ENCODE measurements around the gene EPAS1. TPM values are rescaled to one million over a fixed set of nuclear protein-coding genes. Genes with fewer than 3 reads are reported as not detected.

EPAS1 gene
- total RNA-seq, 1 experiment from 2014 or later: 146 TPM

DNA sequence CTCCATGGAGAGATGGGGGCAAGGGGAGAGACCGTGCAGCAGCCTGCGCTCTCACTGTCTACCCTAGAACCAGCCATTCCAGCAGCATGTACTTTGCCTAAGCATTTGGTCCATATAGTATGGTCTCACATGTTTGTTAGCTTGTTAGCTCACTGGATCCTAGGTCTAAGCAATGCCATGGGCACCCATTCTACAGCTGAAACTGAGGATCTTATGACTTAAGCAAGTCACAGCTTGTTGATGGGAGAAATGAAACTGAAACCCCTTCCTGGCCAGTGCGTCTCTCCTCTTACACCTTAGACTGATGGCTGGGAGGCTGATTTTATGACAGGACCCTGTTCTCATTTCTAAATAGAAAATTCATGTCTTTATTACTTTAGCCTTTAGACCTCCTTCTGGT, 90.1 kb downstream of the EPAS1 start:
- intact Hi-C loops (cut with micrococcal nuclease): no loop called here
- no peak for DNase-seq (ENCODE audit: unreplicated experiment)
- CTCF ChIA-PET: interaction anchor here (0.6 to 3.2 kb wide), 5 partner anchors 21 to 501 kb away, joined by 3 to 15 read pairs (median 4); no protein-coding TSS in a partner anchor
- no TSS peak for BruUV-seq (replicated peaks)
- H3K27me3 Mint-ChIP-seq (ENCODE audit: insufficient read depth, unreplicated experiment): no peaks in the 10 kb centered on the region
- POLR2A ChIA-PET: interaction anchor here (0.7 to 2.0 kb wide), 5 partner anchors 9 to 74 kb away, joined by 3 to 38 read pairs (median 4); no protein-coding TSS in a partner anchor
- TF ChIP-seq, protein P1, sequence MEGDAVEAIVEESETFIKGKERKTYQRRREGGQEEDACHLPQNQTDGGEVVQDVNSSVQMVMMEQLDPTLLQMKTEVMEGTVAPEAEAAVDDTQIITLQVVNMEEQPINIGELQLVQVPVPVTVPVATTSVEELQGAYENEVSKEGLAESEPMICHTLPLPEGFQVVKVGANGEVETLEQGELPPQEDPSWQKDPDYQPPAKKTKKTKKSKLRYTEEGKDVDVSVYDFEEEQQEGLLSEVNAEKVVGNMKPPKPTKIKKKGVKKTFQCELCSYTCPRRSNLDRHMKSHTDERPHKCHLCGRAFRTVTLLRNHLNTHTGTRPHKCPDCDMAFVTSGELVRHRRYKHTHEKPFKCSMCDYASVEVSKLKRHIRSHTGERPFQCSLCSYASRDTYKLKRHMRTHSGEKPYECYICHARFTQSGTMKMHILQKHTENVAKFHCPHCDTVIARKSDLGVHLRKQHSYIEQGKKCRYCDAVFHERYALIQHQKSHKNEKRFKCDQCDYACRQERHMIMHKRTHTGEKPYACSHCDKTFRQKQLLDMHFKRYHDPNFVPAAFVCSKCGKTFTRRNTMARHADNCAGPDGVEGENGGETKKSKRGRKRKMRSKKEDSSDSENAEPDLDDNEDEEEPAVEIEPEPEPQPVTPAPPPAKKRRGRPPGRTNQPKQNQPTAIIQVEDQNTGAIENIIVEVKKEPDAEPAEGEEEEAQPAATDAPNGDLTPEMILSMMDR (IDR thresholded peaks at IDR 0.05; ENCODE audit: unreplicated experiment): no peak
- H3K4me1 Mint-ChIP-seq (ENCODE audit: insufficient read depth, unreplicated experiment): peaks cover 15% of the 10 kb centered on the region
- peaks cover 58% of the 10 kb centered on the region for H3K36me3 Mint-ChIP-seq (ENCODE audit: insufficient read depth, unreplicated experiment)
- no peaks in the 10 kb centered on the region for H3K9me3 Mint-ChIP-seq (ENCODE audit: unreplicated experiment)
- no peak overlapping the region for H3K27ac Mint-ChIP-seq (ENCODE audit: low read depth, unreplicated experiment)
- H3K4me3 Mint-ChIP-seq (ENCODE audit: unreplicated experiment): no peak overlapping the region

GRCh38 chr2:46387886-46388515, 90.8 kb downstream of the EPAS1 start:
- peaks cover 15% of the 10 kb centered on the region for H3K4me1 Mint-ChIP-seq (ENCODE audit: insufficient read depth, unreplicated experiment)
- H3K36me3 Mint-ChIP-seq (ENCODE audit: insufficient read depth, unreplicated experiment): peaks cover 53% of the 10 kb centered on the region
- TF ChIP-seq, protein P1 (IDR thresholded peaks at IDR 0.05; ENCODE audit: unreplicated experiment): no peak
- no peaks in the 10 kb centered on the region for H3K27me3 Mint-ChIP-seq (ENCODE audit: insufficient read depth, unreplicated experiment)
- H3K4me3 Mint-ChIP-seq (ENCODE audit: unreplicated experiment): no peak overlapping the region
- intact Hi-C loops (cut with micrococcal nuclease): no loop called here
- H3K9me3 Mint-ChIP-seq (ENCODE audit: unreplicated experiment): no peaks in the 10 kb centered on the region
- no peak overlapping the region for H3K27ac Mint-ChIP-seq (ENCODE audit: low read depth, unreplicated experiment)
- no TSS peak for BruUV-seq (replicated peaks)
- DNase-seq (ENCODE audit: unreplicated experiment): no peak
- POLR2A ChIA-PET: interaction anchor here (0.7 to 1.0 kb wide), 4 partner anchors 10 to 73 kb away, joined by 3 to 6 read pairs (median 4); no protein-coding TSS in a partner anchor
- CTCF ChIA-PET: interaction anchor here (3.2 kb wide), 1 partner anchor 20 kb away, joined by 15 read pairs; no protein-coding TSS in a partner anchor

- no TSS peak for BruUV-seq (replicated peaks)
- H3K9me3 Mint-ChIP-seq (ENCODE audit: unreplicated experiment): no peaks in the 10 kb centered on the region
- TF ChIP-seq, protein P1 (IDR thresholded peaks at IDR 0.05; ENCODE audit: unreplicated experiment): no peak
- H3K4me3 Mint-ChIP-seq (ENCODE audit: unreplicated experiment): no peak overlapping the region
- intact Hi-C loops (cut with micrococcal nuclease): no loop called here
- no peak overlapping the region for H3K27ac Mint-ChIP-seq (ENCODE audit: low read depth, unreplicated experiment)
- H3K27me3 Mint-ChIP-seq (ENCODE audit: insufficient read depth, unreplicated experiment): no peaks in the 10 kb centered on the region
- H3K36me3 Mint-ChIP-seq (ENCODE audit: insufficient read depth, unreplicated experiment): peaks cover 44% of the 10 kb centered on the region
- peaks cover 15% of the 10 kb centered on the region for H3K4me1 Mint-ChIP-seq (ENCODE audit: insufficient read depth, unreplicated experiment)
- no peak for DNase-seq (ENCODE audit: unreplicated experiment)
- CTCF ChIA-PET: no interaction called here
- POLR2A ChIA-PET: interaction anchor here (0.7 kb wide), 1 partner anchor 194 kb away, joined by 4 read pairs; no protein-coding TSS in a partner anchor
These were observed 91.7 kb downstream of the EPAS1 start for GRCh38 chr2:46388881-46389280.

- no peak overlapping the region for H3K4me3 Mint-ChIP-seq (ENCODE audit: unreplicated experiment)
- intact Hi-C loops (cut with micrococcal nuclease): no loop called here
- TF ChIP-seq, protein P1 (IDR thresholded peaks at IDR 0.05; ENCODE audit: unreplicated experiment): no peak
- H3K27me3 Mint-ChIP-seq (ENCODE audit: insufficient read depth, unreplicated experiment): no peaks in the 10 kb centered on the region
- ChIA-PET POLR2A (interaction anchor here (0.7 kb wide), 1 partner anchor 194 kb away, joined by 4 read pairs; no protein-coding TSS in a partner anchor), CTCF (interaction anchor here (0.7 kb wide), 1 partner anchor 396 kb away, joined by 3 read pairs; no protein-coding TSS in a partner anchor)
- no peak for DNase-seq (ENCODE audit: unreplicated experiment)
- BruUV-seq (replicated peaks): no TSS peak
- H3K36me3 Mint-ChIP-seq (ENCODE audit: insufficient read depth, unreplicated experiment): peaks cover 39% of the 10 kb centered on the region
- no peak overlapping the region for H3K27ac Mint-ChIP-seq (ENCODE audit: low read depth, unreplicated experiment)
- H3K9me3 Mint-ChIP-seq (ENCODE audit: unreplicated experiment): no peaks in the 10 kb centered on the region
- H3K4me1 Mint-ChIP-seq (ENCODE audit: insufficient read depth, unreplicated experiment): peaks cover 19% of the 10 kb centered on the region
These were observed 92.3 kb downstream of the EPAS1 start for GRCh38 chr2:46389417-46389916.
